H1 (cell line): ENCODE measurements around the gene PLPP4. TPM values are rescaled to one million over a fixed set of nuclear protein-coding genes. Genes with fewer than 3 reads are reported as not detected.

Experiments used
- CTCF ChIA-PET: fragments of 300-600 bp; sonication (Branson Sonifier 250); formaldehyde crosslinking; loops from one replicate; lab custom pipeline; 2021; ENCODE audit not compliant: partially characterized antibody; lab: Charles Lee
- POLR2A ChIA-PET: fragments of 300-600 bp; sonication (Branson Sonifier 250); formaldehyde crosslinking; loops from one replicate; lab custom pipeline; 2021; ENCODE audit warnings: inconsistent platforms; ENCODE audit not compliant: partially characterized antibody; lab: Charles Lee
- DNase-seq, 2 experiments: peaks; one replicate each; pipeline versions ENCODE4 v3.0.0 to v3.0.0-alpha.2; 2010 to 2022; ENCODE audit warnings: low spot score in 2 of 2, low read depth in 1 of 2, mixed read lengths in 1 of 2
- FAIRE-seq: peaks from 2 replicates; lab custom pipeline; 2011; peaks lifted over from hg19 to GRCh38; lab: Jason Lieb, UNC
- H2AFZ ChIP-seq: 2 replicates; pipeline ENCODE4 v1.8.1; 2012; ENCODE audit warnings: low read length, inconsistent platforms
- H2AK5ac ChIP-seq: 2 replicates; pipeline ENCODE4 v1.6.1; 2013; ENCODE audit warnings: low read depth, low read length
- H2BK120ac ChIP-seq: replicated peaks from 2 replicates; pipeline ENCODE3; 2013; ENCODE audit warnings: low read depth, low read length, inconsistent platforms
- H2BK12ac ChIP-seq: 2 replicates; pipeline ENCODE4 v1.6.1; 2013; ENCODE audit warnings: low read depth, low read length
- H2BK15ac ChIP-seq: 2 replicates; pipeline ENCODE4 v1.6.1; 2013; ENCODE audit warnings: low read length
- H2BK20ac ChIP-seq: 2 replicates; pipeline ENCODE4 v1.6.1; 2013; ENCODE audit warnings: low read length
- H2BK5ac ChIP-seq: 2 replicates; pipeline ENCODE4 v1.6.1; 2013; ENCODE audit warnings: low read depth, low read length
- H3K14ac ChIP-seq: 2 replicates; pipeline ENCODE4 v1.6.1; 2013; ENCODE audit warnings: inconsistent platforms; ENCODE audit not compliant: insufficient read length
- H3K18ac ChIP-seq: 2 replicates; pipeline ENCODE4 v1.6.1; 2013; ENCODE audit warnings: low read length; ENCODE audit errors: extremely low read depth
- H3K23ac ChIP-seq: 2 replicates; pipeline ENCODE4 v1.6.1; 2013; ENCODE audit warnings: inconsistent platforms; ENCODE audit not compliant: insufficient read length
- H3K23me2 ChIP-seq: 2 replicates; pipeline ENCODE4 v1.6.1; 2013; ENCODE audit warnings: low read depth, low read length
- H3K27ac ChIP-seq: 2 replicates; pipeline ENCODE4 v1.6.1; 2011; ENCODE audit warnings: low read depth, low read length, inconsistent platforms
- H3K27me3 ChIP-seq, 4 experiments: replicated peaks in 1 of 4; 1 replicate in 1 of 4; 2 replicates in 3 of 4; pipeline versions ENCODE4 v1.6.1 to v1.8.1; 2011 to 2013; ENCODE audit warnings: low read length in 3 of 4, mild to moderate bottlenecking in 3 of 4, inconsistent platforms in 2 of 4, mixed read lengths in 2 of 4, moderate library complexity in 1 of 4; ENCODE audit not compliant: control insufficient read depth in 3 of 4, insufficient read depth in 3 of 4; ENCODE audit errors: extremely low read depth in 1 of 4
- H3K36me3 ChIP-seq, 4 experiments: 2 replicates each; pipeline versions ENCODE4 v1.6.1 to v1.8.1; 2011 to 2013; ENCODE audit warnings: mild to moderate bottlenecking in 4 of 4, low read length in 3 of 4, moderate library complexity in 2 of 4, control low read depth in 1 of 4, inconsistent platforms in 1 of 4; ENCODE audit not compliant: insufficient read depth in 4 of 4, control insufficient read depth in 2 of 4
- H3K4ac ChIP-seq: replicated peaks from 2 replicates; pipeline ENCODE3; 2013; ENCODE audit warnings: low read length, low read depth, mixed read lengths, inconsistent platforms; ENCODE audit not compliant: insufficient read length
- H3K4me1 ChIP-seq, 4 experiments: replicated peaks in 1 of 4; 1 replicate in 1 of 4; 2 replicates in 3 of 4; pipeline versions ENCODE4 v1.6.1 to v1.8.1; 2011 to 2013; ENCODE audit warnings: low read length in 3 of 4, inconsistent platforms in 2 of 4, mixed read lengths in 1 of 4; ENCODE audit not compliant: insufficient read depth in 4 of 4, control insufficient read depth in 3 of 4
- H3K4me2 ChIP-seq, 2 experiments: 2 replicates each; pipeline versions ENCODE4 v1.6.1 to v1.8.1; 2011 to 2013; ENCODE audit warnings: low read depth in 2 of 2, low read length in 2 of 2, control low read depth in 1 of 2, inconsistent platforms in 1 of 2, mild to moderate bottlenecking in 1 of 2; ENCODE audit not compliant: insufficient read depth in 1 of 2
- H3K4me3 ChIP-seq, 4 experiments: fragments of 200-600, 300-600 bp in 1 of 4; sonication (generic), shearing (Covaris generic), sonication (Bioruptor Twin) in 1 of 4; 2 replicates each; pipeline versions ENCODE4 v1.5.1 to v1.8.1; 2011 to 2016; ENCODE audit warnings: low read length in 4 of 4, low read depth in 3 of 4, control low read depth in 2 of 4, inconsistent platforms in 2 of 4, mild to moderate bottlenecking in 2 of 4, mixed read lengths in 1 of 4, moderate library complexity in 1 of 4; ENCODE audit not compliant: insufficient read depth in 2 of 4; ENCODE audit errors: extremely low read depth in 1 of 4
- H3K56ac ChIP-seq: replicated peaks from 2 replicates; pipeline ENCODE3; 2013; ENCODE audit warnings: low read depth, mild to moderate bottlenecking, mixed read lengths, low read length, inconsistent platforms; ENCODE audit not compliant: insufficient read length
- H3K79me1 ChIP-seq: 2 replicates; pipeline ENCODE4 v1.6.1; 2013; ENCODE audit warnings: low read depth, low read length, control low read depth
- H3K79me2 ChIP-seq, 2 experiments: 2 replicates each; pipeline versions ENCODE4 v1.6.1 to v1.8.1; 2012 to 2013; ENCODE audit warnings: low read length in 2 of 2, mild to moderate bottlenecking in 2 of 2, inconsistent platforms in 1 of 2; ENCODE audit not compliant: insufficient read depth in 2 of 2, control insufficient read depth in 1 of 2
- H3K9ac ChIP-seq, 4 experiments: replicated peaks in 1 of 4; 1 replicate in 1 of 4; 2 replicates in 3 of 4; pipeline versions ENCODE4 v1.6.1 to v1.8.1; 2011 to 2013; ENCODE audit warnings: low read depth in 3 of 4, low read length in 3 of 4, control low read depth in 2 of 4, mild to moderate bottlenecking in 2 of 4, moderate library complexity in 2 of 4, inconsistent platforms in 1 of 4; ENCODE audit errors: extremely low read depth in 1 of 4
- H3K9me3 ChIP-seq, 2 experiments: 2 replicates each; pipeline versions ENCODE4 v1.6.1 to v1.8.1; 2012 to 2013; ENCODE audit warnings: mild to moderate bottlenecking in 2 of 2, moderate library complexity in 2 of 2, control low read depth in 1 of 2, inconsistent platforms in 1 of 2, low read depth in 1 of 2, low read length in 1 of 2, mixed read lengths in 1 of 2; ENCODE audit not compliant: insufficient read depth in 2 of 2
- H4K20me1 ChIP-seq, 2 experiments: replicated peaks in 1 of 2; 2 replicates each; pipeline versions ENCODE3 to v1.8.1; 2011 to 2013; ENCODE audit warnings: inconsistent platforms in 2 of 2, low read length in 2 of 2, mild to moderate bottlenecking in 1 of 2; ENCODE audit not compliant: insufficient read depth in 2 of 2, control insufficient read depth in 1 of 2
- H4K5ac ChIP-seq: 2 replicates; pipeline ENCODE4 v1.6.1; 2013; ENCODE audit warnings: low read length, low read depth, mixed read lengths, inconsistent platforms; ENCODE audit not compliant: insufficient read length
- H4K8ac ChIP-seq: 2 replicates; pipeline ENCODE4 v1.8.0; 2013; ENCODE audit warnings: mild to moderate bottlenecking, moderate library complexity, low read length, inconsistent platforms; ENCODE audit not compliant: insufficient read depth; ENCODE audit errors: extremely low read depth
- H4K91ac ChIP-seq: replicated peaks from 2 replicates; pipeline ENCODE3; 2013; ENCODE audit warnings: low read length, mixed read lengths, inconsistent platforms; ENCODE audit not compliant: insufficient read length
- ASH2L ChIP-seq: fragments of 200-600, 300-600 bp; sonication (generic); IDR thresholded peaks from one replicate; pipeline ENCODE4 v1.7.1; 2017; ENCODE audit warnings: low read length
- PHF8 ChIP-seq: fragments of 200-600 bp; sonication (generic); conservative IDR thresholded peaks from 2 replicates; pipeline ENCODE4 v1.7.1; 2012; ENCODE audit warnings: low read depth, mild to moderate bottlenecking, inconsistent platforms, low read length, moderate library complexity
- POLR2AphosphoS5 ChIP-seq: IDR thresholded peaks from 2 replicates; pipeline ENCODE4 v1.6.1; 2011; ENCODE audit warnings: low read depth, low read length
- ZNF274 ChIP-seq: IDR thresholded peaks from 2 replicates; pipeline ENCODE4 v1.7.0; 2012; ENCODE audit warnings: low read length, borderline replicate concordance; ENCODE audit errors: extremely low read depth
- WGBS, 2 experiments: shearing (Covaris generic) in 1 of 2; methylation state at CpG; one replicate each; pipeline versions ENCODE4 v1.1.6 to v1.1.7; 2013 to 2015; ENCODE audit warnings: low lambda C conversion rate in 2 of 2, mixed read lengths in 2 of 2, inconsistent platforms in 1 of 2, low coverage in 1 of 2, missing lambda C conversion rate in 1 of 2; ENCODE audit not compliant: insufficient replicate concordance in 2 of 2, insufficient coverage in 1 of 2, insufficient read length in 1 of 2; ENCODE audit errors: extremely low coverage in 1 of 2, missing lambda C conversion rate in 1 of 2; 5-methylcytosine and 5-hydroxymethylcytosine counted together
- polyA plus RNA-seq, 7 experiments: library from polyadenylated mRNA; depleted of rRNA in 3 of 7; stranded (reverse) in 5 of 7; unstranded in 2 of 7; fragments of >200 nt in 5 of 7; fragments of 200-250 nt in 2 of 7; gene quantifications; 1 replicate in 5 of 7; 2 replicates in 1 of 7; 4 replicates in 1 of 7; pipeline versions ENCODE4 v1.2.1 to v1.2.3, GENCODE V29; 2011 to 2013; ENCODE audit warnings: missing spikeins in 2 of 7, mixed read lengths in 2 of 7
- total RNA-seq: library from RNA; stranded (reverse); fragmentation: NEBNext Ultra II Directional; extraction: Animal tissue kit (Norgen Biotek cat#: 25700); gene quantifications from 2 replicates; pipeline ENCODE4 v1.2.1, GENCODE V29; 2021

Gene PLPP4
- total and polyA plus RNA-seq, 2 of the 8 experiments (the other 6 are each of a cell fraction or from before 2014, with no cell fraction given): 0.30 TPM; not detected in 1

GRCh38 chr10:120508393-120508792, 51.4 kb downstream of the PLPP4 start:
- Histone ChIP-seq H3K18ac (no peak overlapping the region), H4K20me1 (no peaks in the 10 kb centered on the region), H3K9me3 (no peaks in the 10 kb centered on the region), H4K5ac (no peak overlapping the region), H2BK12ac (no peak overlapping the region), H2BK120ac (no peak overlapping the region), H3K79me2 (no peaks in the 10 kb centered on the region), H3K23ac (no peak overlapping the region), H2BK5ac (no peak overlapping the region), H2BK15ac (no peak overlapping the region), H3K4me2 (no peak overlapping the region), H3K23me2 (no peaks in the 10 kb centered on the region), H2AFZ (no peak overlapping the region), H3K4me3 (no peak overlapping the region), H3K4ac (no peak overlapping the region), H2AK5ac (no peak overlapping the region), H3K14ac (no peak overlapping the region), H3K4me1 (no peaks in the 10 kb centered on the region), H3K56ac (no peak overlapping the region), H2BK20ac (no peak overlapping the region), H3K36me3 (no peaks in the 10 kb centered on the region), H3K27ac (no peak overlapping the region), H4K8ac (no peak overlapping the region), H4K91ac (no peak overlapping the region), H3K27me3 (no peaks in the 10 kb centered on the region), H3K79me1 (no peaks in the 10 kb centered on the region), H3K9ac (no peak overlapping the region)
- DNase-seq (no peak), FAIRE-seq (no peak)
- WGBS, 2 experiments: 76% methylated on average over 5 of the region's 7 CpGs; no CpG with 5 or more reads in 1 of the 2 experiments
- TF ChIP-seq PHF8: no peak
- TF ChIP-seq POLR2AphosphoS5: no peak
- no peak for TF ChIP-seq ASH2L
- TF ChIP-seq ZNF274: no peak
- POLR2A ChIA-PET: no interaction called here
- CTCF ChIA-PET: interaction anchor here (1.5 kb wide), 2 partner anchors 9 to 84 kb away, joined by 3 to 6 read pairs; no protein-coding TSS in a partner anchor
